Heart right ventricle (tissue), 16 donors: ENCODE results near the gene TUBGCP6. TPM values are rescaled to one million over a fixed set of nuclear protein-coding genes. Genes with fewer than 3 reads are reported as not detected.

Experiments used
- ATAC-seq, 8 donors: fragments of 200-7000 bp; cut with Tn5 transposase; one replicate each; pipeline ENCODE4 v1.9.1; 2020; ENCODE audit warnings: mild to moderate bottlenecking in 8 of 8, moderate library complexity in 8 of 8, moderate number of reproducible peaks in 1 of 8
- DNase-seq, 2 donors: peaks; one replicate each; pipeline ENCODE4 v3.0.0-alpha.2; 2020
- H3K27ac ChIP-seq, 10 donors: fragments of 200-600 bp; sonication (generic) in 2 of 10; one replicate each; pipeline versions ENCODE4 v1.5.0 to v1.8.0; 2020 to 2022; ENCODE audit warnings: mild to moderate bottlenecking in 3 of 10
- H3K27me3 ChIP-seq, 7 donors: fragments of 200-600 bp; one replicate each; pipeline ENCODE4 v1.8.0; 2021 to 2022; ENCODE audit warnings: mild to moderate bottlenecking in 2 of 7
- H3K36me3 ChIP-seq, 9 donors: fragments of 200-600 bp; sonication (generic) in 1 of 9; one replicate each; pipeline versions ENCODE4 v1.5.0 to v1.8.0; 2020 to 2022; ENCODE audit warnings: mild to moderate bottlenecking in 2 of 9
- H3K4me1 ChIP-seq, 9 donors: fragments of 200-600 bp; sonication (generic) in 1 of 9; one replicate each; pipeline versions ENCODE4 v1.5.0 to v1.8.0; 2020 to 2022; ENCODE audit warnings: mild to moderate bottlenecking in 4 of 9
- H3K4me3 ChIP-seq, 10 donors: fragments of 200-600 bp; sonication (generic) in 2 of 10; one replicate each; pipeline versions ENCODE4 v1.5.0 to v1.8.0; 2020 to 2022; ENCODE audit warnings: mild to moderate bottlenecking in 7 of 10, moderate library complexity in 2 of 10
- H3K9me3 ChIP-seq, 11 donors: fragments of 200-600 bp in 10 of 11; sonication (generic) in 2 of 11; one replicate each; pipeline versions ENCODE4 v1.5.0 to v1.8.0; 2013 to 2022; ENCODE audit warnings: mild to moderate bottlenecking in 2 of 11, control low read depth in 1 of 11, moderate library complexity in 1 of 11
- WGBS, 2 donors: extraction: QIAGEN DNeasy Blood & Tissue Kit; methylation state at CpG; one replicate each; pipeline ENCODE4 v1.1.7; 2013; ENCODE audit warnings: inconsistent platforms in 1 of 2; 5-methylcytosine and 5-hydroxymethylcytosine counted together
- intact Hi-C, 10 donors: fragments of 100-400 bp; cut with DNase I; formaldehyde crosslinking; loops; one replicate each; pipeline versions ENCODE4 v1.11.1 to v1.14.2; 2022
- polyA plus RNA-seq, 2 donors: library from polyadenylated mRNA; stranded (reverse); fragments of 200-250 nt; gene quantifications; one replicate each; pipeline ENCODE4 v1.2.3, GENCODE V29; 2013
- total RNA-seq, 10 donors: library from RNA; stranded (reverse); fragmentation: NEBNext Ultra II Directional in 3 of 10; extraction: Animal tissue kit (Norgen Biotek cat#: 25700) in 3 of 10; gene quantifications; one replicate each; pipeline versions ENCODE4 v1.2.1 to v1.2.4, GENCODE V29; 2021 to 2023
- TF ChIP-seq, protein P1 (sequence below), 9 donors: fragments of 200-600 bp; sonication (generic) in 2 of 9; IDR thresholded peaks; one replicate each; pipeline versions ENCODE4 v1.5.0 to v1.8.0; 2021 to 2022; ENCODE audit warnings: antibody characterized with exemption in 9 of 9, mild to moderate bottlenecking in 5 of 9, moderate library complexity in 1 of 9
- donor health status: Arrhythmogenic right ventricular cardiomyopathy.
- donor health status: ischemic (EF 13 %, LVEDD 7.1; RV severe dilation, severe dysfunction).
- donor health status: healthy with polysubstance abuse.
- donor health status: DM: no; HTN: yes; CAD: no.
- donor health status: DM: no; HTN: no; CAD: no.
- donor health status: ischemic (EF 25% LVEDD 6.9; RV normal size, moderate dysfunction).
- donor health status: ischemic (EF 25% LVEDD 5.7; RV mildly dilated, moderate dysfunction).
- donor health status: healthy.
- donor health status: DM: yes; HTN: yes; CAD: no.
- donor health status: Ischemic cardiomyopathy.
- donor health status: ischemic (EF 35%, LVEDD 5.7; RV mildly dilated, moderate dysfunction).
- donor health status: nonischemic (EF 11% LVEDD 7.7; RV severe dilation, severe dysfunction).
- donor health status: DM: yes; HTN: yes; CAD: no.
- donor health status: PGD.
- donor health status: ischemic (EF 29% LVEDD 5.4; RV normal size, mild dysfunction).
- donor health status: nonischemic (EF 23%, LVEDD 6.1; RV moderate dilation, normal function).

Gene TUBGCP6
- total and polyA plus RNA-seq, 12 donors, result 14.2 to 40.7 (median 18.5) TPM

- Histone ChIP-seq H3K36me3 (peaks cover 9 to 99% (median 58%) of the 10 kb centered on the region in 9 donors), H3K27ac (no peak overlapping the region), H3K27me3 (no peaks in the 10 kb centered on the region), H3K9me3 (no peaks in the 10 kb centered on the region), H3K4me3 (no peak overlapping the region), H3K4me1 (peaks cover 0 to 15% (median 6%) of the 10 kb centered on the region in 9 donors)
- WGBS, 2 donors, result 93 to 95% methylated on average over 57 of the region's 57 CpGs
- no peak for ATAC-seq
- TF ChIP-seq, protein P1, sequence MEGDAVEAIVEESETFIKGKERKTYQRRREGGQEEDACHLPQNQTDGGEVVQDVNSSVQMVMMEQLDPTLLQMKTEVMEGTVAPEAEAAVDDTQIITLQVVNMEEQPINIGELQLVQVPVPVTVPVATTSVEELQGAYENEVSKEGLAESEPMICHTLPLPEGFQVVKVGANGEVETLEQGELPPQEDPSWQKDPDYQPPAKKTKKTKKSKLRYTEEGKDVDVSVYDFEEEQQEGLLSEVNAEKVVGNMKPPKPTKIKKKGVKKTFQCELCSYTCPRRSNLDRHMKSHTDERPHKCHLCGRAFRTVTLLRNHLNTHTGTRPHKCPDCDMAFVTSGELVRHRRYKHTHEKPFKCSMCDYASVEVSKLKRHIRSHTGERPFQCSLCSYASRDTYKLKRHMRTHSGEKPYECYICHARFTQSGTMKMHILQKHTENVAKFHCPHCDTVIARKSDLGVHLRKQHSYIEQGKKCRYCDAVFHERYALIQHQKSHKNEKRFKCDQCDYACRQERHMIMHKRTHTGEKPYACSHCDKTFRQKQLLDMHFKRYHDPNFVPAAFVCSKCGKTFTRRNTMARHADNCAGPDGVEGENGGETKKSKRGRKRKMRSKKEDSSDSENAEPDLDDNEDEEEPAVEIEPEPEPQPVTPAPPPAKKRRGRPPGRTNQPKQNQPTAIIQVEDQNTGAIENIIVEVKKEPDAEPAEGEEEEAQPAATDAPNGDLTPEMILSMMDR (IDR thresholded peaks at IDR 0.05), result no peak
- DNase-seq, result no peak
- intact Hi-C loops, result no loop called here
These were observed 27.9 kb downstream of the TUBGCP6 start for GRCh38 chr22:50216684-50217520.

GRCh38 chr22:50216055-50216683 is 28.7 kb downstream of the TUBGCP6 start:
- no peak for DNase-seq
- ATAC-seq, result no peak
- 84 to 89% methylated on average over 15 of the region's 15 CpGs for WGBS, 2 donors
- Histone ChIP-seq H3K27me3 (no peaks in the 10 kb centered on the region), H3K4me3 (no peak overlapping the region), H3K36me3 (peaks cover 9 to 99% (median 54%) of the 10 kb centered on the region in 9 donors), H3K9me3 (no peaks in the 10 kb centered on the region), H3K27ac (peak overlapping the region in 1 of 10 donors; percentile 48), H3K4me1 (peaks cover 0 to 15% (median 6%) of the 10 kb centered on the region in 9 donors)
- intact Hi-C loops, result no loop called here
- TF ChIP-seq, protein P1 (IDR thresholded peaks at IDR 0.05), result no peak

GRCh38 chr22:50215297-50216054 is 29.3 kb downstream of the TUBGCP6 start:
- no peak for DNase-seq
- no peaks in the 10 kb centered on the region for H3K27me3 ChIP-seq
- TF ChIP-seq, protein P1 (IDR thresholded peaks at IDR 0.05), result no peak
- peak overlapping the region in 1 of 10 donors; percentile 48 for H3K27ac ChIP-seq
- no peak for ATAC-seq
- WGBS, 2 donors, result 75% methylated on average over 16 to 17 of the region's 17 CpGs
- H3K36me3 ChIP-seq, result peaks cover 9 to 99% (median 54%) of the 10 kb centered on the region in 9 donors
- intact Hi-C loops, result loop anchor here in 1 of 10 donors (2.0 kb wide), 1 partner anchor 69 kb away; no protein-coding TSS in a partner anchor
- H3K4me3 ChIP-seq, result no peak overlapping the region
- no peaks in the 10 kb centered on the region for H3K9me3 ChIP-seq
- peaks cover 0 to 15% (median 6%) of the 10 kb centered on the region in 9 donors for H3K4me1 ChIP-seq

- 97 to 98% methylated on average over 9 of the region's 9 CpGs for WGBS, 2 donors
- Histone ChIP-seq H3K9me3 (no peaks in the 10 kb centered on the region), H3K4me3 (no peak overlapping the region), H3K27ac (no peak overlapping the region), H3K27me3 (no peaks in the 10 kb centered on the region), H3K36me3 (peaks cover 7 to 95% (median 50%) of the 10 kb centered on the region in 9 donors), H3K4me1 (peaks cover 0 to 15% (median 4%) of the 10 kb centered on the region in 9 donors)
- intact Hi-C loops, result loop anchor here in 1 of 10 donors (5.0 kb wide), 1 partner anchor 66 kb away; no protein-coding TSS in a partner anchor
- TF ChIP-seq, protein P1 (IDR thresholded peaks at IDR 0.05), result no peak
- no peak for DNase-seq
- ATAC-seq, result no peak
These were observed 31.6 kb downstream of the TUBGCP6 start for GRCh38 chr22:50213263-50213662.
